GM19452 (cell line): Measurements from ENCODE around the gene EHD4.

Experiments used
- ATAC-seq: cut with Tn5 transposase; IDR thresholded peaks from one replicate; pipeline ENCODE4 v1.9.1; 2021; ENCODE audit not compliant: unreplicated experiment

Gene EHD4

DNA sequence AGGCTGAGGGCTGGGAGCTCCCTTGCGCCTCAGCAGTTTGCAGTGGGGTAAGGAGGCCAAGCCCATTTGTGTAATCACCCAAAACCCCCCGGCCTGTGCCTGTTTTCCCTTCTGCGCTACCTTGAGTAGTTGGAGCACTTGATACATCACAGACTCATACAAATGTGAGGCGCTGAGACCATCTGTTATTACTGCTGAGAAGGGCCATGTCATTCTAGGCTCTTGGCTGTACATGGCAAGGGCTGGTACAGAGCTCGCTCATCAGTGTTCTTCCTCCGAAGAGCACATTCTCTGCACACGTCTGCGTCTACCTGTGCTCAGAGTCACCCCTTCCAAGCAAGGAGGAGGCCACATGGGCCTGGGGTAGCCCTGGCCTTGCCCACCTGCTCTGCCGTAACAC lies 124.4 kb downstream of the EHD4 start:
- no peak for ATAC-seq

DNA sequence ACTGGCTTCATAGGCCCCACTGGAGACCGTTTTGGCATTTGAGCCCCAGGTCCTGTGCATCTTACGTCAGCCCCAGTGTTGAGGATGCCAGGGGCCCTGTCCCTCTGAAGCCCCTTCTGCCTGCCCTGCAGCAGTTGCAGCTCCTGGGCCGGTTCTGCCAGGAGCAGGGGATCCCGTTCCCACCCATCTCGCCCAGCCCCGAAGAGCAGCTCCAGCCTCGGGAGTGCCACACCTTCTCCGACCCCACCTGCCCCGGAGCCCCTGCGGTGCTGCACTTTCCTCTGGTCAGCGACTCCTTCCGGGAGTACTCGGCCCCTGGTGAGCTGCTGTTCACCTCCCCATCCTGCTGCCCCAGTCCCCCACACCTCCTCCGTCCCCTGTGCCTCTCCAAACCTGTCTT lies 125.2 kb downstream of the EHD4 start:
- no peak for ATAC-seq
